H1 (cell line): ENCODE measurements around the gene ZNF785. TPM values are rescaled to one million over a fixed set of nuclear protein-coding genes. Genes with fewer than 3 reads are reported as not detected.
A peak's percentile ranks its signal among the peaks of the same experiment; 100 is the strongest.

Experiments
- CTCF ChIA-PET: fragments of 300-600 bp; sonication (Branson Sonifier 250); formaldehyde crosslinking; loops from one replicate; lab custom pipeline; 2021; ENCODE audit not compliant: partially characterized antibody; lab: Charles Lee
- POLR2A ChIA-PET: fragments of 300-600 bp; sonication (Branson Sonifier 250); formaldehyde crosslinking; loops from one replicate; lab custom pipeline; 2021; ENCODE audit warnings: inconsistent platforms; ENCODE audit not compliant: partially characterized antibody; lab: Charles Lee
- DNase-seq, 2 experiments: peaks; one replicate each; pipeline versions ENCODE4 v3.0.0 to v3.0.0-alpha.2; 2010 to 2022; ENCODE audit warnings: low spot score in 2 of 2, low read depth in 1 of 2, mixed read lengths in 1 of 2
- FAIRE-seq: peaks from 2 replicates; lab custom pipeline; 2011; peaks lifted over from hg19 to GRCh38; lab: Jason Lieb, UNC
- H2AFZ ChIP-seq: 2 replicates; pipeline ENCODE4 v1.8.1; 2012; ENCODE audit warnings: low read length, inconsistent platforms
- H2AK5ac ChIP-seq: 2 replicates; pipeline ENCODE4 v1.6.1; 2013; ENCODE audit warnings: low read depth, low read length
- H2BK120ac ChIP-seq: replicated peaks from 2 replicates; pipeline ENCODE3; 2013; ENCODE audit warnings: low read depth, low read length, inconsistent platforms
- H2BK12ac ChIP-seq: 2 replicates; pipeline ENCODE4 v1.6.1; 2013; ENCODE audit warnings: low read depth, low read length
- H2BK15ac ChIP-seq: 2 replicates; pipeline ENCODE4 v1.6.1; 2013; ENCODE audit warnings: low read length
- H2BK20ac ChIP-seq: 2 replicates; pipeline ENCODE4 v1.6.1; 2013; ENCODE audit warnings: low read length
- H2BK5ac ChIP-seq: 2 replicates; pipeline ENCODE4 v1.6.1; 2013; ENCODE audit warnings: low read depth, low read length
- H3K14ac ChIP-seq: 2 replicates; pipeline ENCODE4 v1.6.1; 2013; ENCODE audit warnings: inconsistent platforms; ENCODE audit not compliant: insufficient read length
- H3K18ac ChIP-seq: 2 replicates; pipeline ENCODE4 v1.6.1; 2013; ENCODE audit warnings: low read length; ENCODE audit errors: extremely low read depth
- H3K23ac ChIP-seq: 2 replicates; pipeline ENCODE4 v1.6.1; 2013; ENCODE audit warnings: inconsistent platforms; ENCODE audit not compliant: insufficient read length
- H3K23me2 ChIP-seq: 2 replicates; pipeline ENCODE4 v1.6.1; 2013; ENCODE audit warnings: low read depth, low read length
- H3K27ac ChIP-seq: 2 replicates; pipeline ENCODE4 v1.6.1; 2011; ENCODE audit warnings: low read depth, low read length, inconsistent platforms
- H3K27me3 ChIP-seq, 4 experiments: replicated peaks in 1 of 4; 1 replicate in 1 of 4; 2 replicates in 3 of 4; pipeline versions ENCODE4 v1.6.1 to v1.8.1; 2011 to 2013; ENCODE audit warnings: low read length in 3 of 4, mild to moderate bottlenecking in 3 of 4, inconsistent platforms in 2 of 4, mixed read lengths in 2 of 4, moderate library complexity in 1 of 4; ENCODE audit not compliant: control insufficient read depth in 3 of 4, insufficient read depth in 3 of 4; ENCODE audit errors: extremely low read depth in 1 of 4
- H3K36me3 ChIP-seq, 4 experiments: 2 replicates each; pipeline versions ENCODE4 v1.6.1 to v1.8.1; 2011 to 2013; ENCODE audit warnings: mild to moderate bottlenecking in 4 of 4, low read length in 3 of 4, moderate library complexity in 2 of 4, control low read depth in 1 of 4, inconsistent platforms in 1 of 4; ENCODE audit not compliant: insufficient read depth in 4 of 4, control insufficient read depth in 2 of 4
- H3K4ac ChIP-seq: replicated peaks from 2 replicates; pipeline ENCODE3; 2013; ENCODE audit warnings: low read length, low read depth, mixed read lengths, inconsistent platforms; ENCODE audit not compliant: insufficient read length
- H3K4me1 ChIP-seq, 4 experiments: replicated peaks in 1 of 4; 1 replicate in 1 of 4; 2 replicates in 3 of 4; pipeline versions ENCODE4 v1.6.1 to v1.8.1; 2011 to 2013; ENCODE audit warnings: low read length in 3 of 4, inconsistent platforms in 2 of 4, mixed read lengths in 1 of 4; ENCODE audit not compliant: insufficient read depth in 4 of 4, control insufficient read depth in 3 of 4
- H3K4me2 ChIP-seq, 2 experiments: 2 replicates each; pipeline versions ENCODE4 v1.6.1 to v1.8.1; 2011 to 2013; ENCODE audit warnings: low read depth in 2 of 2, low read length in 2 of 2, control low read depth in 1 of 2, inconsistent platforms in 1 of 2, mild to moderate bottlenecking in 1 of 2; ENCODE audit not compliant: insufficient read depth in 1 of 2
- H3K4me3 ChIP-seq, 4 experiments: fragments of 200-600, 300-600 bp in 1 of 4; sonication (generic), shearing (Covaris generic), sonication (Bioruptor Twin) in 1 of 4; 2 replicates each; pipeline versions ENCODE4 v1.5.1 to v1.8.1; 2011 to 2016; ENCODE audit warnings: low read length in 4 of 4, low read depth in 3 of 4, control low read depth in 2 of 4, inconsistent platforms in 2 of 4, mild to moderate bottlenecking in 2 of 4, mixed read lengths in 1 of 4, moderate library complexity in 1 of 4; ENCODE audit not compliant: insufficient read depth in 2 of 4; ENCODE audit errors: extremely low read depth in 1 of 4
- H3K56ac ChIP-seq: replicated peaks from 2 replicates; pipeline ENCODE3; 2013; ENCODE audit warnings: low read depth, mild to moderate bottlenecking, mixed read lengths, low read length, inconsistent platforms; ENCODE audit not compliant: insufficient read length
- H3K79me1 ChIP-seq: 2 replicates; pipeline ENCODE4 v1.6.1; 2013; ENCODE audit warnings: low read depth, low read length, control low read depth
- H3K79me2 ChIP-seq, 2 experiments: 2 replicates each; pipeline versions ENCODE4 v1.6.1 to v1.8.1; 2012 to 2013; ENCODE audit warnings: low read length in 2 of 2, mild to moderate bottlenecking in 2 of 2, inconsistent platforms in 1 of 2; ENCODE audit not compliant: insufficient read depth in 2 of 2, control insufficient read depth in 1 of 2
- H3K9ac ChIP-seq, 4 experiments: replicated peaks in 1 of 4; 1 replicate in 1 of 4; 2 replicates in 3 of 4; pipeline versions ENCODE4 v1.6.1 to v1.8.1; 2011 to 2013; ENCODE audit warnings: low read depth in 3 of 4, low read length in 3 of 4, control low read depth in 2 of 4, mild to moderate bottlenecking in 2 of 4, moderate library complexity in 2 of 4, inconsistent platforms in 1 of 4; ENCODE audit errors: extremely low read depth in 1 of 4
- H3K9me3 ChIP-seq, 2 experiments: 2 replicates each; pipeline versions ENCODE4 v1.6.1 to v1.8.1; 2012 to 2013; ENCODE audit warnings: mild to moderate bottlenecking in 2 of 2, moderate library complexity in 2 of 2, control low read depth in 1 of 2, inconsistent platforms in 1 of 2, low read depth in 1 of 2, low read length in 1 of 2, mixed read lengths in 1 of 2; ENCODE audit not compliant: insufficient read depth in 2 of 2
- H4K20me1 ChIP-seq, 2 experiments: replicated peaks in 1 of 2; 2 replicates each; pipeline versions ENCODE3 to v1.8.1; 2011 to 2013; ENCODE audit warnings: inconsistent platforms in 2 of 2, low read length in 2 of 2, mild to moderate bottlenecking in 1 of 2; ENCODE audit not compliant: insufficient read depth in 2 of 2, control insufficient read depth in 1 of 2
- H4K5ac ChIP-seq: 2 replicates; pipeline ENCODE4 v1.6.1; 2013; ENCODE audit warnings: low read length, low read depth, mixed read lengths, inconsistent platforms; ENCODE audit not compliant: insufficient read length
- H4K8ac ChIP-seq: 2 replicates; pipeline ENCODE4 v1.8.0; 2013; ENCODE audit warnings: mild to moderate bottlenecking, moderate library complexity, low read length, inconsistent platforms; ENCODE audit not compliant: insufficient read depth; ENCODE audit errors: extremely low read depth
- H4K91ac ChIP-seq: replicated peaks from 2 replicates; pipeline ENCODE3; 2013; ENCODE audit warnings: low read length, mixed read lengths, inconsistent platforms; ENCODE audit not compliant: insufficient read length
- SP2 ChIP-seq: IDR thresholded peaks from 2 replicates; pipeline ENCODE4 v1.6.1; 2012; ENCODE audit warnings: mild to moderate bottlenecking, low read length, inconsistent platforms
- WGBS, 2 experiments: shearing (Covaris generic) in 1 of 2; methylation state at CpG; one replicate each; pipeline versions ENCODE4 v1.1.6 to v1.1.7; 2013 to 2015; ENCODE audit warnings: low lambda C conversion rate in 2 of 2, mixed read lengths in 2 of 2, inconsistent platforms in 1 of 2, low coverage in 1 of 2, missing lambda C conversion rate in 1 of 2; ENCODE audit not compliant: insufficient replicate concordance in 2 of 2, insufficient coverage in 1 of 2, insufficient read length in 1 of 2; ENCODE audit errors: extremely low coverage in 1 of 2, missing lambda C conversion rate in 1 of 2; 5-methylcytosine and 5-hydroxymethylcytosine counted together
- polyA plus RNA-seq, 7 experiments: library from polyadenylated mRNA; depleted of rRNA in 3 of 7; stranded (reverse) in 5 of 7; unstranded in 2 of 7; fragments of >200 nt in 5 of 7; fragments of 200-250 nt in 2 of 7; gene quantifications; 1 replicate in 5 of 7; 2 replicates in 1 of 7; 4 replicates in 1 of 7; pipeline versions ENCODE4 v1.2.1 to v1.2.3, GENCODE V29; 2011 to 2013; ENCODE audit warnings: missing spikeins in 2 of 7, mixed read lengths in 2 of 7
- total RNA-seq: library from RNA; stranded (reverse); fragmentation: NEBNext Ultra II Directional; extraction: Animal tissue kit (Norgen Biotek cat#: 25700); gene quantifications from 2 replicates; pipeline ENCODE4 v1.2.1, GENCODE V29; 2021

Gene ZNF785
- total and polyA plus RNA-seq, 2 of the 8 experiments (the other 6 are each of a cell fraction or from before 2014, with no cell fraction given): 8.6 to 12.9 TPM

DNA sequence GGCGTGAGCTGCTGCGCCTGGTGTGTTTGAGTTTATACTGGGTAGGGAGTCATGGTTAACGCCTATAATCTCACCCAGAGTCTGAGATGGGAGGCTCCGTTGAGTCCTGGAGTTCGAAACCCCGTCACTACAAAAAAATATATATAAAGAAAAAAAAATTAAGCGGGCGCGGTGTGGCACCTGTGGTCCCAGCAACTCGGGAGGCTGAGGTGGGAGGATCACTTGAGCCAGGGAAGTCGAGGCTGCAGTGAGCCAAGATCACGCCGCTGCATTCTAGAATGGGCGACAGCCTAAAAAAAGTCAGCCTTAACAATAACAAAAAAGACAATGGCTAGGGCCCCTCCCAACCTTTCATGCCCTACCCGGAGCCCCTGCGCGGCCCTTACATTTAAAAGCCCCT, 48.0 kb upstream of the ZNF785 start:
- no peak for FAIRE-seq
- POLR2A ChIA-PET: interaction anchor here (0.6 to 1.5 kb wide), 7 partner anchors 10 to 413 kb away, joined by 3 to 5 read pairs (median 3); partner anchors contain the start of genes DCTPP1 and ZNF688

More for the DNA sequence above, 48.0 kb upstream of the ZNF785 start:
- Histone ChIP-seq H3K9me3 (no peaks in the 10 kb centered on the region), H3K56ac (no peak overlapping the region), H3K14ac (no peak overlapping the region), H3K79me2 (peaks cover 0 to 4% of the 10 kb centered on the region in 2 experiments; a peak in 1 of 4 replicates), H2AK5ac (no peak overlapping the region), H2BK5ac (no peak overlapping the region), H3K9ac (peak overlapping the region in 2 of 4 experiments; percentile 16 to 39; a peak in 1 of 7 replicates), H3K36me3 (no peaks in the 10 kb centered on the region), H3K4ac (no peak overlapping the region), H3K4me1 (no peaks in the 10 kb centered on the region; a peak in 1 of 7 replicates), H2BK12ac (no peak overlapping the region), H3K4me2 (peak overlapping the region; percentile 61 to 72), H3K23me2 (no peaks in the 10 kb centered on the region; the same call in 1 of the 2 replicates), H4K20me1 (no peaks in the 10 kb centered on the region), H3K27ac (peak overlapping the region; percentile 73; the same call in 1 of the 2 replicates), H4K91ac (no peak overlapping the region), H3K18ac (no peak overlapping the region), H2AFZ (peak overlapping the region; percentile 57; the same call in 1 of the 2 replicates), H2BK15ac (no peak overlapping the region), H2BK120ac (no peak overlapping the region), H4K5ac (peak overlapping the region; percentile 54), H3K27me3 (no peaks in the 10 kb centered on the region), H3K79me1 (no peaks in the 10 kb centered on the region), H4K8ac (peak overlapping the region; percentile 92; the same call in 1 of the 2 replicates), H3K4me3 (peak overlapping the region in 2 of 4 experiments; percentile 88 to 89; a peak in 4 of 8 replicates), H3K23ac (no peak overlapping the region), H2BK20ac (no peak overlapping the region)
- no peak for DNase-seq
- TF ChIP-seq SP2: no peak
- CTCF ChIA-PET: interaction anchor here (0.6 to 1.3 kb wide), 3 partner anchors 184 to 542 kb away, joined by 3 to 4 read pairs (median 3); partner anchors contain the start of genes DCTPP1 and TBX6
- 86% methylated on average over 17 of the region's 17 CpGs; no CpG with 5 or more reads in 1 of the 2 experiments for WGBS, 2 experiments
